ENCODE results near the gene ITGB2.

The ITGB2 gene

DNA sequence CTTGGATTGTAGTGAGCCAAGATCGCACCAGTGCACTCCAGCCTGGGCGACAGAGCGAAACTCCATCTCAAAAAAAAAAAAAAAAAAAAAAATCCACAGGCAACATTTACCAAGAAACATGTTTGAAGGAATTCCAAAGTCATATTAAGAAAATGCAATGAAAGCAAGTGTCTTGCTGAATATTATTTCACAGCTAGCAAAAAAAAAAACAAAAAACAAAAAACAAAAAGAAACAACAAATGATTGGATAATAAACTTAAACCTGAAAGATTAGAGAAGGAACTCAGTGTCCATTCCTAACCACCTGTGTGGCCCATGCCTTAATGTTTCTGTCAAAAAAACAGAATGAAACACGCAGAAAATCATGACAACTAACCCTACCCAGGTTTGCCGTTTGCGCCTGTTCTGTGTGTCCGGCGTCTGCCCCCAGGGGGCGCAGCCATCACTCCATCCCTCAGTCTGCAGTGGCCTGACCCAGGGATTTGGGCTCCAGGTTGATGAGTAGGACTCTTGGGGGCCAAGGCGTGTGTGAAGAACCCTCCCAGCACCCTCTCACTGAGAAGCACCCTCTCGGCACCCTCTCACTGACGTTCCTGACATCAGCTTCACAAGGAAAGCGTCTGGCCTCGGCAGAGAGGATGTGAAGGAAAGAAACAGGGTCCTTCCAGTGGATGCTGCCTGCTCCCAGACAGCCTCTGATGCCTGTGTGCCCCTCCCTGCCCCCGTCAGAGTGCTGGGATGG is 28.0 kb downstream of the ITGB2 start:
- Histone ChIP-seq H3K4me3 (ENCODE audit: low read depth, low read length) (no peak overlapping the region), H3K27me3 (ENCODE audit: control insufficient read depth, insufficient read depth, low read length) (no peaks in the 10 kb centered on the region), H3K4me1 (no peaks in the 10 kb centered on the region), H3K36me3 (ENCODE audit: control insufficient read depth, insufficient read depth, low read length) (no peaks in the 10 kb centered on the region), H3K4me2 (ENCODE audit: low read length) (no peak overlapping the region), H3K9ac (no peak overlapping the region), H2AFZ (no peak overlapping the region), H3K79me2 (no peaks in the 10 kb centered on the region), H3K9me3 (ENCODE audit: control insufficient read depth, low read length) (no peaks in the 10 kb centered on the region), H3K27ac (no peak overlapping the region)
- TF ChIP-seq, protein P1, sequence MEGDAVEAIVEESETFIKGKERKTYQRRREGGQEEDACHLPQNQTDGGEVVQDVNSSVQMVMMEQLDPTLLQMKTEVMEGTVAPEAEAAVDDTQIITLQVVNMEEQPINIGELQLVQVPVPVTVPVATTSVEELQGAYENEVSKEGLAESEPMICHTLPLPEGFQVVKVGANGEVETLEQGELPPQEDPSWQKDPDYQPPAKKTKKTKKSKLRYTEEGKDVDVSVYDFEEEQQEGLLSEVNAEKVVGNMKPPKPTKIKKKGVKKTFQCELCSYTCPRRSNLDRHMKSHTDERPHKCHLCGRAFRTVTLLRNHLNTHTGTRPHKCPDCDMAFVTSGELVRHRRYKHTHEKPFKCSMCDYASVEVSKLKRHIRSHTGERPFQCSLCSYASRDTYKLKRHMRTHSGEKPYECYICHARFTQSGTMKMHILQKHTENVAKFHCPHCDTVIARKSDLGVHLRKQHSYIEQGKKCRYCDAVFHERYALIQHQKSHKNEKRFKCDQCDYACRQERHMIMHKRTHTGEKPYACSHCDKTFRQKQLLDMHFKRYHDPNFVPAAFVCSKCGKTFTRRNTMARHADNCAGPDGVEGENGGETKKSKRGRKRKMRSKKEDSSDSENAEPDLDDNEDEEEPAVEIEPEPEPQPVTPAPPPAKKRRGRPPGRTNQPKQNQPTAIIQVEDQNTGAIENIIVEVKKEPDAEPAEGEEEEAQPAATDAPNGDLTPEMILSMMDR (IDR thresholded peaks at IDR 0.05): peak; percentile 44

DNA sequence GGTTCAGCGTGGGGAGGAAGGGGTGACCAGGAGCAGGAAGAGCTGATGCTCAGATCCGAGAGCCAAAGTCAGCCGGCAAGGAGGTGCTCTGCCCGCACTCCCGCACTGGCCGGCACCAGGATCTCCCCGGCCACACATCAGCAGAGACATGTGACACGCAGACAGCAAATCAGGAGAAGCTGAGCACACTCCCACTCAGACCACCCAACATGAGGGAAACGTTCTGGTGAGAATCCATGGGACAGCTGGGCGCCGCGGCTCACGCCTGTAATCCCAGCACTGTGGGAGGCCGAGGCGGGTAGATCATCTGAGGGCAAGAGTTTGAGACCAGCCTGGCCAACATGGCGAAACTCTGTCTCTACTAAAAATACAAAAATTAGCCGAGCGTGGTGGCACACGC is 28.6 kb downstream of the ITGB2 start:
- Histone ChIP-seq H3K9ac (no peak overlapping the region), H2AFZ (no peak overlapping the region), H3K27me3 (ENCODE audit: control insufficient read depth, insufficient read depth, low read length) (no peaks in the 10 kb centered on the region)

DNA sequence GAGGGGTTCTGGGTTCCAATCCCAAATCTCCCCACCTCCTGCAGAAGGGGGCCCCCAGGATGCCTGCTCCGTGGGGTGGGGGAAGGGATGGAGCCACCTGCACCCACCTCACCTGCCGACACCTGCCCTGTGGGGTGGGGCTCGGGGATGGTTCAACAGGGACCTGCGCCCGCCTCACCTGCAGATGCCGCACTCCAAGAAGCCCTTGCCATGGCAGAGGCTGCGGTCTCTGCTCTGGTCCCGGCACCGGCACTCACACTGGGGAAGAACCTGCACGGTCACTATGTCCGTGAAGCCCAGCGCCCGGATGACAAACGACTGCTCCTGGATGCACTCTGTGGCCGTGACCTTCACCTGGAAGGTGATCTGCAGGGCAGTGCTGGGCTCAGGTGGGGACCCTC is 29.1 kb downstream of the ITGB2 start:
- Histone ChIP-seq H3K4me2 (ENCODE audit: low read length) (no peak overlapping the region), H3K9me3 (ENCODE audit: control insufficient read depth, low read length) (no peaks in the 10 kb centered on the region), H3K4me3 (ENCODE audit: low read depth, low read length) (no peak overlapping the region), H3K79me2 (no peaks in the 10 kb centered on the region), H3K36me3 (ENCODE audit: control insufficient read depth, insufficient read depth, low read length) (no peaks in the 10 kb centered on the region), H3K4me1 (no peaks in the 10 kb centered on the region), H3K9ac (no peak overlapping the region), H3K27me3 (ENCODE audit: control insufficient read depth, insufficient read depth, low read length) (no peaks in the 10 kb centered on the region), H3K27ac (no peak overlapping the region), H2AFZ (no peak overlapping the region)
- TF ChIP-seq, protein P1 (IDR thresholded peaks at IDR 0.05): no peak

More for the DNA sequence above, 28.6 kb downstream of the ITGB2 start:
- H3K9me3 ChIP-seq (ENCODE audit: control insufficient read depth, low read length): no peaks in the 10 kb centered on the region
- H3K4me3 ChIP-seq (ENCODE audit: low read depth, low read length): no peak overlapping the region
- H3K27ac ChIP-seq: no peak overlapping the region
- no peaks in the 10 kb centered on the region for H3K36me3 ChIP-seq (ENCODE audit: control insufficient read depth, insufficient read depth, low read length)
- no peak overlapping the region for H3K4me2 ChIP-seq (ENCODE audit: low read length)
- TF ChIP-seq, protein P1 (IDR thresholded peaks at IDR 0.05): no peak
- no peaks in the 10 kb centered on the region for H3K4me1 ChIP-seq
- no peaks in the 10 kb centered on the region for H3K79me2 ChIP-seq

DNA sequence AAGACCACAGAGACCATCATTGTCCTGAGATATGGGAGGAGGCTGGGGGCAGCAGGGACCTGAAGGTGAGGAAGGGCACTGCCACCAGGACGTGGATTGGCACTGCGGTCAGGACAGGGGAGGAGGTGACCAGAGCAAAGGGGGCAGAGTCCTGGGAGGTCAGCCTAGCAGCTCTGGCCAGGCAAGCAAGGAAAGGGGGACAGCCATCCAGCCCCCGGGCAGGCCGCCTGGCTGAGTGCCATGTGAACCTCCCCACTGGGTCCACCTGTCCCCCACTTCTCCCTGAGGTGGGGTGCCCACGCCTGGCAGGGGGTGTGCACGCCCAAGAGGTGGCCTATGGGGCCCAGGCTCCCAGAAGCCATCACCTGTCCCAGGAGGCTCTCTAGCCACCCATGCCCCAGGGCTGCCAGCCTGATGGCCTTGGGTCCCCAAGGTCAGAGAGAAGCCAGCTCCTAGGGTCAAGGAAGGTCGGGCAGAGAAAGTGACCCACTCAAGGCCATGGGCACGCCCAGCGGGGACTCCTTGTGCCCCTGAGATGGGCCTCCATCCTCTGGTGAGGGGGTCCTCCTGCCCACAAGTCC is 29.6 kb downstream of the ITGB2 start:
- Histone ChIP-seq H3K27me3 (ENCODE audit: control insufficient read depth, insufficient read depth, low read length) (no peaks in the 10 kb centered on the region), H3K79me2 (no peaks in the 10 kb centered on the region), H3K27ac (no peak overlapping the region), H3K4me2 (ENCODE audit: low read length) (no peak overlapping the region), H3K4me1 (no peaks in the 10 kb centered on the region), H3K9me3 (ENCODE audit: control insufficient read depth, low read length) (no peaks in the 10 kb centered on the region), H3K9ac (no peak overlapping the region), H3K4me3 (ENCODE audit: low read depth, low read length) (no peak overlapping the region), H3K36me3 (ENCODE audit: control insufficient read depth, insufficient read depth, low read length) (no peaks in the 10 kb centered on the region), H2AFZ (no peak overlapping the region)
- TF ChIP-seq, protein P1 (IDR thresholded peaks at IDR 0.05): no peak
